Myocyte (in vitro differentiated cells): ENCODE results near the gene DNMT3A. TPM values are rescaled to one million over a fixed set of nuclear protein-coding genes. Genes with fewer than 3 reads are reported as not detected.
"Not testable (repeated sequence)": the region's sequence is repeated elsewhere in the genome, so short reads cannot be mapped to it uniquely, and the experiment has no call there.

Experiments used
- DNase-seq: peaks from one replicate; pipeline ENCODE4 v3.0.0-alpha.2; 2012; ENCODE audit warnings: low read depth
- total RNA-seq: library from RNA; depleted of rRNA; stranded (reverse); fragments of >200 nt; gene quantifications from 2 replicates; pipeline ENCODE4 v1.2.3, GENCODE V29; 2014

The DNMT3A gene
- total RNA-seq, 1 donor from 2014 or later, result 5.7 TPM

GRCh38 chr2:25286723-25287483, 54.8 kb downstream of the DNMT3A start:
- no peak for DNase-seq

- no peak for DNase-seq
Observed at GRCh38 chr2:25286025-25286400, 55.7 kb downstream of the DNMT3A start.

DNA sequence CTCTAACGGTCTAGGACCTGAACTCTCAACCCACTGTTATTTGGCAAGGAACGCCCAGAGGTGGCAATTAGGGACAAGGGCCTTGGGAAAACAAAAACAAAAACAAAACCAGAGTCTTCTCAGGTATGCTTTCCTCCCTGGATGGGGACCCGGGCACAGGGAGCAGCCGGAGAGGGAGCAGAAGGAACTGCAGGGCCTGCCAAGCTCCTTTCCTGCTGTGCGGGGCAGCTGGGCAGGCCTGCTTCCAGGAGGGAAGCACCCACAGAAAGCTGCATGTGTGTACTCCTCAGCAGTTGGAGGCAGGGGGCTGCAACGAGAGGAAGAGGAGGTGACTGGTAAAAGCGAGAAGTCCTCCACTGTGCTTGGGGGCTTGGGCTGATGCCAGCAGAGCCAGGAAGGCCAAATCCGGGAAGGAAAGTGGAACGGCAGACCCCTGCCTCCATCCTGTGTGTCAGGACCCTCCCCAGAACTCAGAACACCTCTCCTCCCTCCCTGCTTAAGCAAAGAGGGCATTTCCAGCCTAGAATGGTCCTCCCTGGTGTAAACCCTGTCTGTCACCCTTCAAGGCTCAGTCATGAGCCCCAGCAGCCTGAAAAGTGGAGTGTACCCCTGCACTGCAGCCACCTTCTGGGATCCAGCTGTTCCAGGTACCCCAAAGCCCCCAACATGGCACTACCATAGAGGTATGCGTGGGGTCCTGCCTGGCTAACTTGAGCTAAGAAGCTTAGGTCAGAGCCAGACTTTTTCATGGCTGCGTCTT, 56.3 kb downstream of the DNMT3A start:
- no peak for DNase-seq

GRCh38 chr2:25284756-25285155, 57.0 kb downstream of the DNMT3A start:
- no peak for DNase-seq

DNA sequence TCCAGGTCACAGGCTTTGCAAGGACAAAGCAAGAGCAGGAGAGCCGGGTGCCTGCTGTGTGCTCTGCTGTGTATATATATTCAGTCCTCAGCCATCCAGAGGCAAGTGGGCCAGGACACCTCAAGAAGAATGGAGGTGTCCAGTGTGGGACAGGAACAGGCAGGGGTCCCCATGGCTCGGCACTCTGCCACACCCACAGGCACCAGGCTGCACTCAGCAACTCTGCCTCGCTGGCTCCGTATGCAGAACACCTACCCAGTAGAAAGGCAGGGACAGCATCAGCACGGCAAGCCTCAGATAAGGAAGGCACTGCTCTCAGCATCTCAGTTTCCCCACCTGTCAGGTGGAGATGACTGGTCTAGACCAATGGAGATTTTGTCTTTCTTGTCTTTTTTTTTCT, 57.8 kb downstream of the DNMT3A start:
- DNase-seq, result no peak

GRCh38 chr2:25281941-25282340, 59.8 kb downstream of the DNMT3A start:
- no peak for DNase-seq

- DNase-seq, result no peak
Observed at GRCh38 chr2:25281522-25281921, 60.2 kb downstream of the DNMT3A start.

- no peak for DNase-seq
Observed at GRCh38 chr2:25280051-25280687, 61.6 kb downstream of the DNMT3A start.

DNA sequence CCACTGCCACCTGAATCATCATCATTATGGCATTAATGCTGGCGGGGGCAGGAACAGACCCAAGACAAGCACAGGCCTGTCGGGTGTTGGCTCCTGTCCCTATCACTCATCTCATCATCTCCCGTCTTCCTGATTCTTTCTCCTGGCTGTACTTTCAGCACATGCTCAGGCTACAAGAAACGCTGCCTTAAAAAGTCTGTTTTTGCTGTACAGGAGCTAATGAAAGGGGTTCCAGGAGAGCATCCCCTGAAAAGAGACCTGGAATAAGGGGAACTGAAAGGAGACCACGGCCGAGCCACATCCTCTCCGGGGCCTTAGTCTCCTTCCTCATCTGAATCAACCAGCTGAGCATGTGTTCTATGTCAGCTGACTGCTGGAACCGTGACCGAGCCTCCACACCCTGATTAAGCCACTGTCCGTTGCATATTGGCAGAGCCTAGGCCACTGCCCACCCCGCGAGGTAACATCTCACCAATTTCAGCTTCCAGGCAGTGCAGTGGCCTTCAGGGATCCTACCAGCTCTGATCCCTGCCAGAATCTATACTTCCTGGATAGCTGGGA, 62.6 kb downstream of the DNMT3A start:
- peak; percentile 63 for DNase-seq

DNA sequence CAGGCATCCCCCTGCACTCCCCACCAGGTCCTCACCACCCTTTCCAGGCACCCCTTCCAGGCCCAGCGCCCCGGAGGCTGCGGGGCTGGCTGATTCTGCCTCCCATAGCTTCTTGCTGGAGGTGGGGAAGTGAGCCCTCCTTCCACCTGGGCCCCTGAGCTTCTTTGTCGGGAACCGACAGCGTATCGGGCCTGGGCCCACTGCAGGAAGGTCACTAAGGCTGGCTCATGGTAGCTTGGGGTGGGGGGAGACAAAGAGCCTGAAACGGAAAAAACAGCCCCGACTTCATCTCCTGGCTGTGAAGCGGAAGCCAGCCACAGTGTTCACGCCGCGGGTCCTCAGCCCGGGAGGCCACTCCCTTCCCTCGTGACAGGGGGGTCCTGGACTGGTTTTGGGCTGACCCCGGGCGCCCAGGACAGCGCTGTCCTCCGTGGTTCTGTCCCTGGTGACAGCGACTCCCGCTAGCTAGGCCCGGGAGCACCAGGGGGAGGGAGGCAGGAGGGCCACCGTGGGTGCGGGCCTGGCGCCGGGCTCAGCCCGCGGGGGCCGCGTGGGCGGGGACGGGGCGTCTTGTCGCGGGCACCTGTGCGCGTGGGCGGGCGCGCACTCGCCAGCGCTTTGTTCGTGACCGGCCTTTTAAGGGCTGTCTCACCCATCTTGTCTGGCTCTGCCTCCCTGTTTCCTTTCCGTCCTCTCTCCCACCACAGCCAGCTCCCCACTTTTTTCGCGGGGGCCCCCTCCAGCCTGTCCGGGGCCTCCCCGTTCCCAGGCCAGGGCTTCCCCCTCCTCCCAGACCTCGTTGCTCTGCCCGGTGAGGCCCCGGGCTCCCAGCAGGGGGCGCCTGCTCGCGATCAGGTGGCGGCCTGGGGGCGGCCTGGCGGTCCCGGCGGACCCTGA, 64.9 kb downstream of the DNMT3A start:
- no peak for DNase-seq

- DNase-seq, result no peak
Observed at GRCh38 chr2:25275575-25275965, 66.2 kb downstream of the DNMT3A start.

DNA sequence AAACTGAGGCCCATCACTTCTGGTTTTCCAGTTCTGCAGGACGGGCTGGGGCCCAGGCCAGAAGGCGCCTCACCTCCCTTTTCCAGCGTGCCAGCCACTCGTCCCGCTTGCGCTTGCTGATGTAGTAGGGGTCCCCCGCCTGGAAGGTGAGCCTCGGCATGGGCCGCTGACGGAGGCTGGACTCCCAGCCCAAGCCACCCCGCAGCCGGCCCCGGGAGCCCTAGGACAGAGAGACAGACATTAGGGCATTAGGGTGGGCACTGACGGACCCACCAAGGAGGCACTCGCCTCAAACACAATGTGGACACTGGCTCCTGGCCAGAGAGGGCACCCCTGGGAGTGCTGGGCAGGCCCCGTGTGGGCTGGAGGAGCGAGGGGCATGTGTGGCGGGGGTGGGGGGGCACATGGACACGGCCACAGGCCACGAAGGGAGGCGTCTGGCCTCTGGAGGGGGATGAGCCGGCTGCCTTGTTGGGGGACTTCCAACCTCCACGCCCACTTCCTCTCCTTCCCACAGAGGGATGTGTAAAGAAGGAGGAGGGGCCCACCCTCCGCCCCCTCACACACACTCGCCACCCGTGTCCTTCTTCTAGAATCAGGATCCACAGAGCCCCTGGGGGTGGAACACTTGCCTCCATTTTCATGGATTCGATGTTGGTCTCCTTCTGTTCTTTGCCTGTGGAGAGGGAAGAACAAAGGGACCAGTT, 66.7 kb downstream of the DNMT3A start:
- peak; percentile 33 for DNase-seq

- DNase-seq, result no peak
Observed at GRCh38 chr2:25273985-25274535, 67.7 kb downstream of the DNMT3A start.

- DNase-seq, result not testable (repeated sequence)
Observed at GRCh38 chr2:25272705-25273104, 69.0 kb downstream of the DNMT3A start.

- DNase-seq, result no peak
Observed at GRCh38 chr2:25270061-25270460, 71.7 kb downstream of the DNMT3A start.

- DNase-seq, result no peak
Observed at GRCh38 chr2:25269233-25269632, 72.5 kb downstream of the DNMT3A start.

DNA sequence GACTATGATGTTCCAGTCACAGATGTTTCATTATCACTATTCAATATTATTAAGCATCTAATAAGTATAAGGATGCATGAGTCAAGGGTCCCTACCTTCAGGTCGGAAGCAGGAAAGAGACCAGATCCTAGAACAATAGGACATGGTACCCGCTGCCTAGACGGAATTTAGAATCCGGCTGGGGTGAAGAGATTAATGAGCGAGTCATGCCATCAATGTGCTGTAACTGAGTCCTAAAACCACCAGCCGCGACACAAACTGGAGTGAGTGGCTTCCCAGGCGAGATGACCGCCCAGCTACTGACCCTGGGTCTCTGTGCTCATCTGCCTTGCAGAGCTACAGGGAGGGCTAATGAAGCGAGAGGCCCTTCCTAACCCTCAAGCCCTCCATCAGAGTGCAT, 73.6 kb downstream of the DNMT3A start:
- DNase-seq, result peak; percentile 17

GRCh38 chr2:25266399-25266798, 75.3 kb downstream of the DNMT3A start:
- DNase-seq, result no peak

- no peak for DNase-seq
Observed at GRCh38 chr2:25265802-25266201, 75.9 kb downstream of the DNMT3A start.

DNA sequence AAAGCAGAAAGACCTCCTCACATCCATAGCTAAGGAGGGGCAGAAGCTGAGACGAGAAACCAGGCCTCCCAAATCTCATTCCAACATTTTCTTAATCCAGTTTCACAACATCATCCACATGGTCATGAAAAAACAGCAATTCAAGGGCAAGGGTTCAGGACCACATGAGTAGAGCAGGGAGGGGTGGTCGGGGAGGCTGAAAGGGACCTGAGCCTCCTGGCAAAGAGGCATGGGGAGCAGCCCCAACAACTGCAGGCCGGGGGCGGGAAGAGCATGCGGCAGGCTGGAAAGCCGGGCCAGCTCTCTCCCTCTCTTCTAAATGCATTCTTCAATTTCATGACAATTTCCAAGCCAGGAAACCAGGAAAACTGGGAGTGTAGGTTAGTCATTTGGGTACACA, 76.7 kb downstream of the DNMT3A start:
- DNase-seq, result no peak
